OCI-LY3 (cell line): Measurements from ENCODE around the gene TTLL10.

ENCODE experiments used
- H2AFZ ChIP-seq: fragments of 200-600, 300-600 bp; shearing (Covaris generic); 2 replicates; pipeline ENCODE4 v1.6.0; 2014; ENCODE audit warnings: antibody characterized with exemption, low read depth, low read length
- H3K27ac ChIP-seq: fragments of 200-600, 300-600 bp; sonication (generic); 2 replicates; pipeline ENCODE4 v1.5.1; 2014; ENCODE audit warnings: mild to moderate bottlenecking, low read length, moderate library complexity, mixed read lengths
- H3K27me3 ChIP-seq: fragments of 200-600, 300-600 bp; sonication (generic); 2 replicates; pipeline ENCODE4 v1.6.1; 2014; ENCODE audit warnings: low read depth, low read length, mixed read lengths
- H3K36me3 ChIP-seq: fragments of 200-600, 300-600 bp; sonication (generic); replicated peaks from 2 replicates; pipeline ENCODE3; 2014; ENCODE audit warnings: low read depth, low read length, mixed read lengths
- H3K4me1 ChIP-seq: fragments of 300-600, 200-600 bp; sonication (generic); 2 replicates; pipeline ENCODE4 v1.6.1; 2014; ENCODE audit warnings: low read length, mixed read lengths
- H3K4me2 ChIP-seq: fragments of 200-600, 300-600 bp; sonication (generic); 2 replicates; pipeline ENCODE4 v1.6.1; 2014; ENCODE audit warnings: low read length, mixed read lengths
- H3K4me3 ChIP-seq: fragments of 300-600, 200-600 bp; sonication (generic); 2 replicates; pipeline ENCODE4 v1.5.1; 2014; ENCODE audit warnings: antibody characterized with exemption, mild to moderate bottlenecking, low read length, moderate library complexity
- H3K79me2 ChIP-seq: fragments of 300-600, 200-600 bp; shearing (Covaris generic); 2 replicates; pipeline ENCODE4 v1.6.1; 2014; ENCODE audit warnings: mild to moderate bottlenecking, low read length, mixed read lengths
- H3K9ac ChIP-seq: fragments of 300-600, 200-600 bp; shearing (Covaris generic); 2 replicates; pipeline ENCODE4 v1.6.0; 2014; ENCODE audit warnings: mild to moderate bottlenecking, low read length, moderate library complexity
- H3K9me3 ChIP-seq: fragments of 200-600, 300-600 bp; shearing (Covaris generic); 2 replicates; pipeline ENCODE4 v1.6.1; 2014; ENCODE audit warnings: low read length, mixed read lengths; ENCODE audit not compliant: insufficient read depth
- H4K20me1 ChIP-seq: fragments of 200-600, 300-600 bp; sonication (generic); 2 replicates; pipeline ENCODE4 v1.6.1; 2016; ENCODE audit warnings: low read length, mixed read lengths; ENCODE audit not compliant: insufficient read depth
- EZH2phosphoT487 ChIP-seq: fragments of 200-600 bp; shearing (Covaris generic); IDR thresholded peaks from 2 replicates; pipeline ENCODE4 v1.6.1; 2018; ENCODE audit warnings: antibody characterized with exemption, mixed run types, low read depth
- TF ChIP-seq, protein P1 (sequence below): fragments of 200-600, 300-600 bp; sonication (generic); IDR thresholded peaks from 2 replicates; pipeline ENCODE4 v1.5.1; 2014; ENCODE audit warnings: antibody characterized with exemption, low read length, low read depth

TTLL10 gene

DNA sequence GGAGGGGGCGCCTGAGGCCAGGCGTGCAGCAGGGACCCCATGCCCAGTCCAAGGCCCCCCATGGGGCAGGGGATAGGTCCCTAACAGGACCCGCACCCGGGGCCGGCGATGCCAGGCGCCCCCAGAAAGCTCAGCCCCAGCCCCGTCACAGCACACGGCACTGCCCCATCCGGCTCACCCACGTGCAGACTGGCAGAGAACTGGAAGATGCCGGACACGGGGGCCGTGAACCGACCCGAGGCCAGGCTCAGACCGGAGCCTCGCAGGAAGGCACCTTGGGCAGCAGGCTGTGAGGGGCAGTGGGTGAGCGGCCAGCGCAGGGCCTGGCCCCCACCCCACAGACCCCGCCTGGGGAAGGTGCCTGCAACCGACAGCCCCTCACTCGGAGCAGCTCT is 69.6 kb downstream of the TTLL10 start:
- Histone ChIP-seq H3K4me3 (no peak overlapping the region), H4K20me1 (no peaks in the 10 kb centered on the region), H2AFZ (no peak overlapping the region), H3K4me2 (no peak overlapping the region), H3K9me3 (no peaks in the 10 kb centered on the region), H3K36me3 (no peaks in the 10 kb centered on the region), H3K27me3 (0 out of 2 replicates have a peak, but pooled peaks cover 3% of the 10 kb centered on the region), H3K79me2 (no peaks in the 10 kb centered on the region), H3K27ac (no peak overlapping the region), H3K9ac (no peak overlapping the region), H3K4me1 (no peaks in the 10 kb centered on the region)
- TF ChIP-seq, protein P1, sequence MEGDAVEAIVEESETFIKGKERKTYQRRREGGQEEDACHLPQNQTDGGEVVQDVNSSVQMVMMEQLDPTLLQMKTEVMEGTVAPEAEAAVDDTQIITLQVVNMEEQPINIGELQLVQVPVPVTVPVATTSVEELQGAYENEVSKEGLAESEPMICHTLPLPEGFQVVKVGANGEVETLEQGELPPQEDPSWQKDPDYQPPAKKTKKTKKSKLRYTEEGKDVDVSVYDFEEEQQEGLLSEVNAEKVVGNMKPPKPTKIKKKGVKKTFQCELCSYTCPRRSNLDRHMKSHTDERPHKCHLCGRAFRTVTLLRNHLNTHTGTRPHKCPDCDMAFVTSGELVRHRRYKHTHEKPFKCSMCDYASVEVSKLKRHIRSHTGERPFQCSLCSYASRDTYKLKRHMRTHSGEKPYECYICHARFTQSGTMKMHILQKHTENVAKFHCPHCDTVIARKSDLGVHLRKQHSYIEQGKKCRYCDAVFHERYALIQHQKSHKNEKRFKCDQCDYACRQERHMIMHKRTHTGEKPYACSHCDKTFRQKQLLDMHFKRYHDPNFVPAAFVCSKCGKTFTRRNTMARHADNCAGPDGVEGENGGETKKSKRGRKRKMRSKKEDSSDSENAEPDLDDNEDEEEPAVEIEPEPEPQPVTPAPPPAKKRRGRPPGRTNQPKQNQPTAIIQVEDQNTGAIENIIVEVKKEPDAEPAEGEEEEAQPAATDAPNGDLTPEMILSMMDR, result no peak
- TF ChIP-seq EZH2phosphoT487, result no peak

DNA sequence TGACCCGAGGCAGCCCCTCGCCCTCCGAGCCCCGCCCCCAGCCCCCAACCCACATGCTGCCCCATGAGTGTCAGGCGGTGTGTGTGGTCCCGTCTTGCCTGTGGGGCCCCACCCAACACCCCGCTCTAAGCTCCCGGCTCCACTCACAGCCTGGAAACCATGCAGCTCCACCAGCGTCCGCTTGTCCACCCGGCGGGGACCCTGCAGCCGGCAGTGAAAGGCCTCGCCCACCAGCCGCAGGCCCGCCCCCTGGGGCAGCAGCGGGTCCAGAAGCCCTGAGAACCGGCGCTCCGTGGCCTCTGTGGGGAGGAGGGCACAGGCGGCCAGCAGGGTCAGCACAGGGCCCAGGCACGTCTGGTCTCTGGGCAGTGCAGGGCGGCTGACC is 70.1 kb downstream of the TTLL10 start:
- no peak overlapping the region for H3K9ac ChIP-seq
- no peak overlapping the region for H3K27ac ChIP-seq
- H3K9me3 ChIP-seq, result no peaks in the 10 kb centered on the region
- no peak overlapping the region for H3K4me2 ChIP-seq
- no peaks in the 10 kb centered on the region for H3K4me1 ChIP-seq
- H3K27me3 ChIP-seq, result 0 out of 2 replicates have a peak, but pooled peaks cover 3% of the 10 kb centered on the region
- no peak overlapping the region for H3K4me3 ChIP-seq
- TF ChIP-seq EZH2phosphoT487, result no peak
- TF ChIP-seq, protein P1, result no peak
- no peaks in the 10 kb centered on the region for H3K36me3 ChIP-seq
- no peaks in the 10 kb centered on the region for H3K79me2 ChIP-seq
- no peak overlapping the region for H2AFZ ChIP-seq
- H4K20me1 ChIP-seq, result no peaks in the 10 kb centered on the region

DNA sequence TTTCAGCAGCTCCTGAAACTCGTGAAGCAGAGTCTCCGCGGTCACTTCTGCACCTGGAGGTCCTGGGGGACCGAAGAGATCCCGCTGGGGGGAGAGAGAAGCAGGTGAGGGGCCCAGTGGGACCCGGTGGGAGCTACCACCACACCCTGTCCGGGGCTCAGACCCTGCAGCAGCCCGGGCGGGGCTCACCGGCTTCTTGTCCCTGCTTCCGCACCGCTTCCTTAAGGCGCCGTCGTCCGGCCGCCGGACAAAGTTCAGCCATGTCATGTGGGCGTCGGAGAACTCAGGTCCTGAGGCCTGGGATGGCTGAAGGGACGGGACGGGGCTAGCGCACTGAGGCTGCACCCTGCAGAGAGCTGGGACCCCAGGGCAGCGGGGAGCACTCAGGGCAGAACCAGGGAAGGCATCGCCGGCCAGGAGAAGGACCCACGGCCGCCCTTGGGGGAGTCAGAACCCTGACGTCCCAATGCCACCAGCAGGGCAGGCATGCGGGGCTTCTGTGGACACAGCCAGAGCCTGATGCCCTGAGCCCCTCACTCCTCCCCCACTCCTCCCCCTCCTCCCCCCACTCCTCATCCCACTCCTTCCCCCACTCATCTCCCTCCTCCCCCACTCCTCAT is 70.6 kb downstream of the TTLL10 start:
- TF ChIP-seq EZH2phosphoT487, result no peak
- TF ChIP-seq, protein P1, result no peak
- H3K4me3 ChIP-seq, result no peak overlapping the region
- H3K27me3 ChIP-seq, result 0 out of 2 replicates have a peak, but pooled peaks cover 3% of the 10 kb centered on the region
- H3K4me1 ChIP-seq, result no peaks in the 10 kb centered on the region
- no peaks in the 10 kb centered on the region for H3K36me3 ChIP-seq
- no peak overlapping the region for H3K4me2 ChIP-seq
- H3K79me2 ChIP-seq, result no peaks in the 10 kb centered on the region
- no peak overlapping the region for H2AFZ ChIP-seq
- no peak overlapping the region for H3K27ac ChIP-seq
- H3K9me3 ChIP-seq, result no peaks in the 10 kb centered on the region
- no peaks in the 10 kb centered on the region for H4K20me1 ChIP-seq
- no peak overlapping the region for H3K9ac ChIP-seq

DNA sequence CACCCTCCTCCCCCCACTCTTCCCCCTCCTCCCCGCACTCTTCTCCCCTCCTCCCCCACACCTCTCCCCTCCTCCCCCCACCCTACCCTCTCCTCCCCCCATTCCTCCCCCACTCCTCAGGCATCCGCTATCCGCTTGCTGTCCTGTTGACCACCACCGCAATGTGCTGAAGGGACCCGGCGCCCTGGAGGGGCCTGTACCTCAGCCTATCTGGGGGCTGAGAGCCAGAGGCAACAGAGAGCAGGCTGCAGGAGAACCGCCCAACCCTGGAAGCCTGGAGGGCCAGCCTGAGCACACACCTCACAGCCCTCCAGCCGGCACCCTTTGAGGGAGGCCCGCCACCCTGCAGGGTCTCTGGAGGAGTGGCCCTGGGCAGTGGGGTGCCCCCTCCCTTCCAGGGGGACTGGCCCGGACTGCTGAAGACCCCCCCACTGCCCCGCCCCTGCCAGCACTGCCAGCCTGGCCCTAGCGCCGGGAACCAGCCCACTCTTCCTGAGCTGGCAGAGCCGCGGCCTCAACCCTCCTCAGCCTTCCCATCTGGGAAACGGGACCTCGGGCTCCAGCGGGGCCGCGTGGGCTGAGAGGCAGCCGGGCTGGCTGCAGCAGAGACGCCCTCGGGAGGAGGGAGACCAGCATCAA is 71.6 kb downstream of the TTLL10 start:
- TF ChIP-seq, protein P1, result no peak
- no peak for TF ChIP-seq EZH2phosphoT487
- H3K9ac ChIP-seq, result no peak overlapping the region
- no peak overlapping the region for H2AFZ ChIP-seq
- H3K9me3 ChIP-seq, result no peaks in the 10 kb centered on the region
- no peak overlapping the region for H3K4me3 ChIP-seq
- no peaks in the 10 kb centered on the region for H3K36me3 ChIP-seq
- no peaks in the 10 kb centered on the region for H4K20me1 ChIP-seq
- no peak overlapping the region for H3K27ac ChIP-seq
- peaks cover 7% of the 10 kb centered on the region for H3K4me1 ChIP-seq
- H3K4me2 ChIP-seq, result no peak overlapping the region
- no peaks in the 10 kb centered on the region for H3K79me2 ChIP-seq
- no peaks in the 10 kb centered on the region for H3K27me3 ChIP-seq
